ENCODE measurements around the gene PRKCH. TPM values are rescaled to one million over a fixed set of nuclear protein-coding genes. Genes with fewer than 3 reads are reported as not detected.

PRKCH gene
- total RNA-seq, 1 donor from 2014 or later = 9.0 TPM

GRCh38 chr14:61530296-61530695 lies 208.9 kb downstream of the PRKCH start:
- no peaks in the 10 kb centered on the region for H3K36me3 Mint-ChIP-seq
- no peak for TF ChIP-seq CTCF (IDR thresholded peaks at IDR 0.05; ENCODE audit: unreplicated experiment)
- no peak overlapping the region for H3K4me3 Mint-ChIP-seq
- H3K4me1 Mint-ChIP-seq = peaks cover 28% of the 10 kb centered on the region
- no peak overlapping the region for H3K27ac Mint-ChIP-seq
- no peaks in the 10 kb centered on the region for H3K27me3 Mint-ChIP-seq (ENCODE audit: low read depth)
- no peak for DNase-seq (ENCODE audit: low spot score in 2 of 2, unreplicated experiment in 2 of 2)
- H3K9me3 Mint-ChIP-seq = no peaks in the 10 kb centered on the region

DNA sequence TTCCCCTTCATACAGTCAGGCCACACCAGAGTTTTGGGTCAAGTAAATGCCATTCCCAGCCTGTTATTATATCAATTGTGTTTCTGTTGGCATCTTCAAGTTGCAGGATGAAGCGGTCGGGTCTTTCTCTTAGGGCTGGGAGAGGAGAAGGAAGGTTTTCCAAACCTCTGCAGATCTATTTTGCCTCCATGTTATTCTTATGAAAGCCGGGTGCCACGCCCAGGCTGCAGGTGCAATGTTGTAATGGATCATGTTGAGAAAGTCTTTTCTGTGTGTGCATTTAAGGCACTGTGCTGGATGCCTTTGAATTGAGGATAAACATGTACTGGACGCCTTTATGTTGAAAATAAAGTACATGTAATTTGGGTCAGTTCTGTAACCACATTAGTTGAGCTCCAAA lies 209.5 kb downstream of the PRKCH start:
- Mint-ChIP-seq H3K27ac (no peak overlapping the region), H3K4me3 (no peak overlapping the region), H3K9me3 (no peaks in the 10 kb centered on the region), H3K4me1 (peaks cover 22% of the 10 kb centered on the region), H3K36me3 (no peaks in the 10 kb centered on the region), H3K27me3 (ENCODE audit: low read depth) (no peaks in the 10 kb centered on the region)
- no peak for DNase-seq (ENCODE audit: low spot score in 2 of 2, unreplicated experiment in 2 of 2)
- TF ChIP-seq CTCF (IDR thresholded peaks at IDR 0.05; ENCODE audit: unreplicated experiment) = no peak

DNA sequence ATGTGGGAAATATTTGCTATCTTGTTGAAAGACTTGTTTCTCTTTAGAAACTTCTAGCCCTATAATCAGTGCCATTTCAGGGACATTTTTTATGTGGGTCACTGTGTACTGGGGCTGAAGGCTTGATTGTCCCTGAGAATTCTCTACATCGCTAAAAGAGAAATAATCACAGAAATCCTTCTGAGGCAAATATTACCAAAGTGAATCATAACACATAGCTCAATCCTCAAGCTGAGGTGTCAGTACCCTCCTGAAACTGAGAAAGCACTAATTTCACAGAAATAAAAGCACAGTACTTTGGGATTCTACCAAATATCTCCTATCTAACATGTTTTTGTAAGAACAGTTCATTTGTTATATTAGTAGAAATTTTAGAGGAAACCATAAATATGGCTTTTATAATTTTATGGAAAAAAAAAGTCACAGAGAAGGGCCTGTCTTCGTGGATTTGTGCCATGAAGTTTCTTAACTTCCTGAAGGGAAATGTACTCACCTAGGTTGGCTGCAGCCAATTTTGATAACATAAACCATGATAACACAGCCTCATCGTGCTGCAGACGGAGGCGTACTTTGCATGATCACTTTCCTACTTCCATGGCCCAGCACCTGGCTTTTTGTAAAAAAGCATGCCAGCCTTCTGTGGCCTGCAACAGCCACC lies 210.2 kb downstream of the PRKCH start:
- H3K27ac Mint-ChIP-seq = no peak overlapping the region
- DNase-seq (ENCODE audit: low spot score in 2 of 2, unreplicated experiment in 2 of 2) = no peak
- H3K36me3 Mint-ChIP-seq = no peaks in the 10 kb centered on the region
- peaks cover 15% of the 10 kb centered on the region for H3K4me1 Mint-ChIP-seq
- H3K27me3 Mint-ChIP-seq (ENCODE audit: low read depth) = no peaks in the 10 kb centered on the region
- H3K4me3 Mint-ChIP-seq = no peak overlapping the region
- TF ChIP-seq CTCF (IDR thresholded peaks at IDR 0.05; ENCODE audit: unreplicated experiment) = no peak
- no peaks in the 10 kb centered on the region for H3K9me3 Mint-ChIP-seq

DNA sequence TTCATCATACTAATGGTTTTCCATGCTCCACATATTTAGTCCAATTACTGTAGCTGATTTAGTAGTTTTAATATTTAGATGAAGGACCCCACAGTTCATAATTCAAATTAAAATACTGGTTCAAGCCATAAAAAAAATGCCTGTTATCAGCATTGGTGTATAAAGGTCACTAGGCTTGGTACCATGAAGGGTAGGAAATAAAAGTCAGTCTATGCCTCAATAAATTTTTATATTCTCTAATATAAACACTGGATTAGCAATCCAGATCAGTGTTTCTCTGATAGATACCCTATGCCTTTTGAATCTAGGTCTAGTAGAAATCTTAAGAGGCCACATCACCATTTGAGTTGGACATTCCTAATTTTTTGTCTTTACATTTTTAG lies 210.7 kb downstream of the PRKCH start:
- no peak for TF ChIP-seq CTCF (IDR thresholded peaks at IDR 0.05; ENCODE audit: unreplicated experiment)
- Mint-ChIP-seq H3K27ac (no peak overlapping the region), H3K4me1 (peaks cover 15% of the 10 kb centered on the region), H3K27me3 (ENCODE audit: low read depth) (no peaks in the 10 kb centered on the region), H3K36me3 (no peaks in the 10 kb centered on the region), H3K4me3 (no peak overlapping the region), H3K9me3 (no peaks in the 10 kb centered on the region)
- DNase-seq (ENCODE audit: low spot score in 2 of 2, unreplicated experiment in 2 of 2) = no peak

DNA sequence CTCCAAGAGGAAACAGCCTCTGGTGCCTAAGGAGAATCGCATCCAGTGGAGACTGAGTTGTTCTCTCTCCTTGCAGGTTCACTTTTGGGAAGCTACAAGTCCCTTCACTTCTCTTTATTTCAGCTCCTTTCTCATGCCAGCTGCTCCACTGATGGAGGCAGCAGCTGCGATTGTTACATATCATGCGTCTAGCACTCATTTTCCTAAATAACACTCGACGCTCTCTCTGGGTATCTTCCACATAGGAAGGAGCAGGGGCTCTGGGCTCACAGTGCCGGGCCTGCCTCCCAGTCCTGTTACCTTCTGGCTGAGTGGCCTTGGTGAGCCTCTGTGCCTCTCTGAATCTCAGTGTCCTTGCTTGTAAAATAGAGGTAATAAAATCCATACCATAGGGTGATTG lies 211.4 kb downstream of the PRKCH start:
- H3K27ac Mint-ChIP-seq = no peak overlapping the region
- H3K36me3 Mint-ChIP-seq = no peaks in the 10 kb centered on the region
- no peaks in the 10 kb centered on the region for H3K9me3 Mint-ChIP-seq
- H3K4me3 Mint-ChIP-seq = no peak overlapping the region
- DNase-seq (ENCODE audit: low spot score in 2 of 2, unreplicated experiment in 2 of 2) = no peak
- no peak for TF ChIP-seq CTCF (IDR thresholded peaks at IDR 0.05; ENCODE audit: unreplicated experiment)
- no peaks in the 10 kb centered on the region for H3K27me3 Mint-ChIP-seq (ENCODE audit: low read depth)
- peaks cover 14% of the 10 kb centered on the region for H3K4me1 Mint-ChIP-seq
